HCT116 (cell line): Measurements from ENCODE around the gene ZNF576. TPM values are rescaled to one million over a fixed set of nuclear protein-coding genes. Genes with fewer than 3 reads are reported as not detected.

Source experiments
- ATAC-seq: fragments of 200-7000 bp; cut with Tn5 transposase; 2 replicates; pipeline ENCODE4 v1.9.1; 2020; ENCODE audit warnings: mild to moderate bottlenecking, moderate library complexity
- BruUV-seq: library from RNA; stranded (reverse); fragments of 400-500 nt; replicated peaks from 2 replicates; lab custom pipeline; 2021; lab: Mats Ljungman, UMichigan
- CTCF ChIA-PET: fragments of 300-600 bp; sonication (Branson Sonifier 250); formaldehyde crosslinking; loops from one replicate; lab custom pipeline; 2021; ENCODE audit warnings: antibody characterized with exemption; lab: Charles Lee
- POLR2A ChIA-PET: fragments of 300-600, 350-600 bp; sonication (Branson Sonifier 250); formaldehyde crosslinking; loops from one replicate; lab custom pipeline; 2021; ENCODE audit warnings: antibody characterized with exemption; lab: Charles Lee
- RAD21 ChIA-PET, 2 experiments: fragments of 300-600 bp; sonication (Branson Sonifier 250); formaldehyde crosslinking; loops; one replicate each; lab custom pipeline; 2023; ENCODE audit warnings: low total read pairs in 2 of 2; ENCODE audit not compliant: uncharacterized antibody in 2 of 2, unreplicated experiment in 2 of 2, low non-redundant PET in 1 of 2; lab: Charles Lee
- DNase-seq: peaks from one replicate; pipeline ENCODE4 v3.0.0-alpha.2; 2010; ENCODE audit warnings: low read depth, low spot score
- H2AFZ ChIP-seq: fragments of 200-600 bp; shearing (Covaris generic), sonication (generic); 2 replicates; pipeline ENCODE4 v1.6.1; 2017; ENCODE audit warnings: low read depth, mixed run types, mixed read lengths, antibody characterized with exemption, low read length; ENCODE audit not compliant: poor library complexity, severe bottlenecking
- H3K27ac ChIP-seq: 2 replicates; pipeline ENCODE4 v1.5.1; 2012; ENCODE audit warnings: low read depth, low read length
- H3K27me3 ChIP-seq: fragments of 200-600 bp; sonication (generic); 2 replicates; pipeline ENCODE4 v1.6.1; 2016; ENCODE audit warnings: mixed run types, low read length, mixed read lengths; ENCODE audit not compliant: insufficient read depth
- H3K36me3 ChIP-seq, 2 experiments: fragments of 200-500 bp in 1 of 2; fragments of 200-600 bp in 1 of 2; sonication (Bioruptor generic) in 1 of 2; sonication (generic) in 1 of 2; 2 replicates each; pipeline versions ENCODE4 v1.5.1 to v1.6.1; 2014 to 2016; ENCODE audit warnings: low read length in 2 of 2, inconsistent platforms in 1 of 2, mixed read lengths in 1 of 2, mixed run types in 1 of 2; ENCODE audit not compliant: insufficient read depth in 2 of 2, control insufficient read depth in 1 of 2
- H3K4me1 ChIP-seq, 2 experiments: fragments of 200-600 bp in 1 of 2; sonication (generic) in 1 of 2; 2 replicates each; pipeline versions ENCODE4 v1.5.1 to v1.6.1; 2012 to 2017; ENCODE audit warnings: low read length in 2 of 2, inconsistent platforms in 1 of 2, mild to moderate bottlenecking in 1 of 2, mixed read lengths in 1 of 2, mixed run types in 1 of 2, moderate library complexity in 1 of 2; ENCODE audit not compliant: insufficient read depth in 2 of 2, control insufficient read depth in 1 of 2
- H3K4me2 ChIP-seq: fragments of 200-600 bp; sonication (generic); 2 replicates; pipeline ENCODE4 v1.6.1; 2017; ENCODE audit warnings: mixed run types, low read length, mixed read lengths
- H3K4me3 ChIP-seq, 2 experiments: fragments of 200-600 bp in 1 of 2; sonication (generic) in 1 of 2; replicated peaks in 1 of 2; 2 replicates each; pipeline ENCODE4 v1.5.1; 2011 to 2016; ENCODE audit warnings: low read length in 2 of 2, control low read depth in 1 of 2, low read depth in 1 of 2, mild to moderate bottlenecking in 1 of 2, mixed read lengths in 1 of 2, mixed run types in 1 of 2
- H3K79me2 ChIP-seq: fragments of 200-600 bp; sonication (generic); 2 replicates; pipeline ENCODE4 v1.6.1; 2017; ENCODE audit warnings: mild to moderate bottlenecking, mixed run types, low read length, moderate library complexity, mixed read lengths; ENCODE audit not compliant: insufficient read depth
- H3K9ac ChIP-seq: fragments of 200-600 bp; sonication (generic); 2 replicates; pipeline ENCODE4 v1.6.1; 2016; ENCODE audit warnings: low read length, mixed read lengths
- H3K9me2 ChIP-seq: fragments of 200-600 bp; sonication (generic), shearing (Covaris generic); 2 replicates; pipeline ENCODE4 v1.6.1; 2017; ENCODE audit warnings: mixed run types, mild to moderate bottlenecking, moderate library complexity; ENCODE audit not compliant: insufficient read depth
- H3K9me3 ChIP-seq, 2 experiments: fragments of 200-500 bp in 1 of 2; fragments of 200-600 bp in 1 of 2; sonication (Bioruptor generic) in 1 of 2; sonication (generic) in 1 of 2; 2 replicates each; pipeline ENCODE4 v1.6.1; 2014 to 2017; ENCODE audit warnings: low read length in 2 of 2, mixed read lengths in 2 of 2, inconsistent platforms in 1 of 2, low read depth in 1 of 2, mild to moderate bottlenecking in 1 of 2, mixed run types in 1 of 2, moderate library complexity in 1 of 2; ENCODE audit not compliant: control insufficient read depth in 1 of 2, insufficient read depth in 1 of 2
- H4K20me1 ChIP-seq: fragments of 200-600 bp; sonication (generic), shearing (Covaris generic); 2 replicates; pipeline ENCODE4 v1.6.1; 2017; ENCODE audit warnings: mixed run types, mild to moderate bottlenecking, moderate library complexity; ENCODE audit not compliant: insufficient read depth
- ATF3 ChIP-seq: IDR thresholded peaks from 2 replicates; pipeline ENCODE4 v1.6.1; 2012
- CEBPB ChIP-seq: IDR thresholded peaks from 2 replicates; pipeline ENCODE4 v1.6.1; 2012; ENCODE audit warnings: low read depth
- CTCF ChIP-seq, 3 experiments: fragments of 200-600 bp in 1 of 3; sonication (generic) in 1 of 3; IDR thresholded peaks in 2 of 3; conservative IDR thresholded peaks in 1 of 3; 2 replicates each; pipeline ENCODE4 v1.5.1; 2012 to 2017; ENCODE audit warnings: low read depth in 2 of 3, low read length in 2 of 3, antibody characterized with exemption in 1 of 3, borderline replicate concordance in 1 of 3, control low read depth in 1 of 3, mild to moderate bottlenecking in 1 of 3, mixed read lengths in 1 of 3, mixed run types in 1 of 3, moderate library complexity in 1 of 3; ENCODE audit not compliant: insufficient read depth in 1 of 3
- EGR1 ChIP-seq: IDR thresholded peaks from 2 replicates; pipeline ENCODE4 v1.6.1; 2012; ENCODE audit warnings: low read depth
- ELF1 ChIP-seq: IDR thresholded peaks from 2 replicates; pipeline ENCODE4 v1.6.1; 2012; ENCODE audit warnings: low read depth, borderline replicate concordance
- FOSL1 ChIP-seq: IDR thresholded peaks from 2 replicates; pipeline ENCODE4 v1.6.1; 2012; ENCODE audit warnings: low read depth
- JUND ChIP-seq: IDR thresholded peaks from 2 replicates; pipeline ENCODE4 v1.6.1; 2012
- MAX ChIP-seq: IDR thresholded peaks from 2 replicates; pipeline ENCODE4 v1.6.1; 2012
- POLR2A ChIP-seq: IDR thresholded peaks from 2 replicates; pipeline ENCODE4 v1.7.0; 2011; ENCODE audit warnings: borderline replicate concordance; ENCODE audit not compliant: insufficient read depth, insufficient read length; ENCODE audit errors: extremely low read depth
- POLR2AphosphoS5 ChIP-seq: IDR thresholded peaks from 2 replicates; pipeline ENCODE4 v1.6.1; 2011; ENCODE audit warnings: mild to moderate bottlenecking, low read depth, low read length, moderate library complexity
- RAD21 ChIP-seq: IDR thresholded peaks from 2 replicates; pipeline ENCODE4 v1.6.1; 2012; ENCODE audit warnings: low read depth, mild to moderate bottlenecking
- REST ChIP-seq: IDR thresholded peaks from 2 replicates; pipeline ENCODE4 v1.6.1; 2012; ENCODE audit warnings: low read depth
- SIN3A ChIP-seq: IDR thresholded peaks from 2 replicates; pipeline ENCODE4 v1.6.1; 2012; ENCODE audit warnings: low read depth
- SRF ChIP-seq: IDR thresholded peaks from 2 replicates; pipeline ENCODE4 v1.6.1; 2012; ENCODE audit warnings: low read depth
- TCF7L2 ChIP-seq: IDR thresholded peaks from 2 replicates; pipeline ENCODE4 v1.7.0; 2011; ENCODE audit warnings: borderline replicate concordance, inconsistent platforms; ENCODE audit not compliant: insufficient read depth, insufficient read length; ENCODE audit errors: extremely low read depth
- ZBTB33 ChIP-seq: IDR thresholded peaks from 2 replicates; pipeline ENCODE4 v1.6.1; 2011; ENCODE audit warnings: mild to moderate bottlenecking, low read length, moderate library complexity; ENCODE audit not compliant: insufficient replicate concordance; ENCODE audit errors: extremely low read depth
- ZFX ChIP-seq: fragments of 450-650 bp; IDR thresholded peaks from 2 replicates; pipeline ENCODE4 v1.6.1; 2017
- intact Hi-C: fragments of 100-400 bp; cut with micrococcal nuclease; formaldehyde crosslinking; loops from 2 replicates; pipeline ENCODE4 v1.10.0; 2022
- total RNA-seq: library from RNA; stranded (reverse); gene quantifications from one replicate; pipeline ENCODE4 v1.2.1, GENCODE V29; 2021; ENCODE audit not compliant: unreplicated experiment

ZNF576 gene
- total RNA-seq, 1 experiment from 2014 or later: 11.2 TPM

GRCh38 chr19:43642531-43642930 is 46.1 kb downstream of the ZNF576 start:
- ATAC-seq (no peak), DNase-seq (no peak)
- Histone ChIP-seq H3K4me2 (no peak overlapping the region), H4K20me1 (no peaks in the 10 kb centered on the region), H3K27ac (no peak overlapping the region), H3K4me3 (no peak overlapping the region), H3K36me3 (peaks cover 0 to 14% of the 10 kb centered on the region in 2 experiments; a peak in 1 of 4 replicates), H3K9ac (no peak overlapping the region), H3K27me3 (peaks cover 7% of the 10 kb centered on the region; the same call in 1 of the 2 replicates), H3K4me1 (peaks cover 10 to 16% of the 10 kb centered on the region in 2 experiments), H3K79me2 (no peaks in the 10 kb centered on the region), H2AFZ (no peak overlapping the region), H3K9me3 (no peaks in the 10 kb centered on the region), H3K9me2 (no peaks in the 10 kb centered on the region)
- CTCF ChIA-PET: interaction anchor here (0.7 to 1.8 kb wide), 2 partner anchors 10 to 26 kb away, joined by 3 to 4 read pairs; no protein-coding TSS in a partner anchor
- RAD21 ChIA-PET: no interaction called here
- intact Hi-C loops: no loop called here
- POLR2A ChIA-PET: no interaction called here
- no peak for TF ChIP-seq SIN3A
- TF ChIP-seq FOSL1: no peak
- no peak for TF ChIP-seq ELF1
- no peak for TF ChIP-seq ZFX
- TF ChIP-seq EGR1: no peak
- TF ChIP-seq CEBPB: no peak
- TF ChIP-seq POLR2A: no peak
- no peak for TF ChIP-seq JUND
- TF ChIP-seq ZBTB33: no peak
- no peak for TF ChIP-seq CTCF (IDR thresholded peaks at IDR 0.05 in 2 of 3, conservative IDR thresholded peaks at IDR 0.05 in 1 of 3; ENCODE audit: borderline replicate concordance in 1 of 3, insufficient read depth in 1 of 3, low read depth in 2 of 3, low read length in 2 of 3)
- TF ChIP-seq ATF3: no peak
- TF ChIP-seq POLR2AphosphoS5: no peak
- no peak for TF ChIP-seq TCF7L2
- TF ChIP-seq REST: no peak
- no peak for TF ChIP-seq SRF
- no peak for TF ChIP-seq RAD21
- TF ChIP-seq MAX: no peak
- BruUV-seq: no TSS peak
